ENCODE results near the gene POP4. TPM values are rescaled to one million over a fixed set of nuclear protein-coding genes. Genes with fewer than 3 reads are reported as not detected.

The POP4 gene
- total and polyA plus RNA-seq, 2 of the 8 experiments (the other 6 are each of a cell fraction or from before 2014, with no cell fraction given), result 29.1 to 41.5 TPM

GRCh38 chr19:29581398-29581797, 24.7 kb upstream of the POP4 start:
- FAIRE-seq (no peak), DNase-seq (ENCODE audit: low read depth in 1 of 2, low spot score in 2 of 2) (no peak)
- Histone ChIP-seq H3K14ac (ENCODE audit: insufficient read length) (no peak overlapping the region), H3K4me3 (ENCODE audit: extremely low read depth in 1 of 4, insufficient read depth in 2 of 4, low read depth in 3 of 4, low read length in 4 of 4) (no peak overlapping the region), H2BK120ac (replicated peaks; ENCODE audit: low read depth, low read length) (no peak overlapping the region), H2BK12ac (ENCODE audit: low read depth, low read length) (no peak overlapping the region), H3K23me2 (ENCODE audit: low read depth, low read length) (no peaks in the 10 kb centered on the region), H4K20me1 (replicated peaks in 1 of 2; ENCODE audit: control insufficient read depth in 1 of 2, insufficient read depth in 2 of 2, low read length in 2 of 2) (no peaks in the 10 kb centered on the region), H2AK5ac (ENCODE audit: low read depth, low read length) (no peak overlapping the region), H2BK20ac (ENCODE audit: low read length) (no peak overlapping the region), H2AFZ (ENCODE audit: low read length) (no peak overlapping the region), H3K9me3 (ENCODE audit: insufficient read depth in 2 of 2, low read depth in 1 of 2, low read length in 1 of 2) (no peaks in the 10 kb centered on the region), H3K18ac (ENCODE audit: extremely low read depth, low read length) (no peak overlapping the region), H3K9ac (replicated peaks in 1 of 4; ENCODE audit: extremely low read depth in 1 of 4, low read depth in 3 of 4, low read length in 3 of 4) (no peak overlapping the region), H3K4ac (replicated peaks; ENCODE audit: insufficient read length, low read depth, low read length) (no peak overlapping the region), H3K27ac (ENCODE audit: low read depth, low read length) (no peak overlapping the region), H4K5ac (ENCODE audit: insufficient read length, low read depth, low read length) (no peak overlapping the region), H3K36me3 (ENCODE audit: control insufficient read depth in 2 of 4, insufficient read depth in 4 of 4, low read length in 3 of 4) (no peaks in the 10 kb centered on the region), H4K91ac (replicated peaks; ENCODE audit: insufficient read length, low read length) (no peak overlapping the region), H3K79me1 (ENCODE audit: low read depth, low read length) (no peaks in the 10 kb centered on the region), H3K4me2 (ENCODE audit: insufficient read depth in 1 of 2, low read depth in 2 of 2, low read length in 2 of 2) (no peak overlapping the region), H4K8ac (ENCODE audit: extremely low read depth, insufficient read depth, low read length) (no peak overlapping the region), H3K79me2 (ENCODE audit: control insufficient read depth in 1 of 2, insufficient read depth in 2 of 2, low read length in 2 of 2) (no peaks in the 10 kb centered on the region), H2BK5ac (ENCODE audit: low read depth, low read length) (no peak overlapping the region), H2BK15ac (ENCODE audit: low read length) (no peak overlapping the region), H3K23ac (ENCODE audit: insufficient read length) (no peak overlapping the region), H3K56ac (replicated peaks; ENCODE audit: insufficient read length, low read depth, low read length) (no peak overlapping the region), H3K27me3 (replicated peaks in 1 of 4; ENCODE audit: control insufficient read depth in 3 of 4, extremely low read depth in 1 of 4, insufficient read depth in 3 of 4, low read length in 3 of 4) (peaks cover 0 to 3% (median 1%) of the 10 kb centered on the region in 4 experiments; a peak in 3 of 7 replicates), H3K4me1 (replicated peaks in 1 of 4; ENCODE audit: control insufficient read depth in 3 of 4, insufficient read depth in 4 of 4, low read length in 3 of 4) (peaks cover 0 to 3% (median 0%) of the 10 kb centered on the region in 4 experiments; a peak in 1 of 7 replicates)
- POLR2A ChIA-PET (ENCODE audit: partially characterized antibody), result no interaction called here
- WGBS, 2 experiments (ENCODE audit: extremely low coverage in 1 of 2, insufficient coverage in 1 of 2, insufficient read length in 1 of 2, insufficient replicate concordance in 2 of 2, low coverage in 1 of 2, low lambda C conversion rate in 2 of 2, missing lambda C conversion rate in 1 of 2), result 89% methylated on average over 1 of the region's 1 CpG; no CpG with 5 or more reads in 1 of the 2 experiments
- CTCF ChIA-PET (ENCODE audit: partially characterized antibody), result no interaction called here
- TF ChIP-seq SRF (IDR thresholded peaks at IDR 0.05; ENCODE audit: low read depth, low read length), result no peak
- no peak for TF ChIP-seq KDM1A (IDR thresholded peaks at IDR 0.05; ENCODE audit: borderline replicate concordance, low read length)
- TF ChIP-seq NRF1 (IDR thresholded peaks at IDR 0.05; ENCODE audit: low read depth, low read length), result no peak
- TF ChIP-seq EP300 (IDR thresholded peaks at IDR 0.05; ENCODE audit: borderline replicate concordance in 1 of 2, low read depth in 2 of 2, low read length in 2 of 2), result no peak
- no peak for TF ChIP-seq RBBP5 (IDR thresholded peaks at IDR 0.05; ENCODE audit: borderline replicate concordance, low read depth, low read length)
- TF ChIP-seq CBX5 (IDR thresholded peaks at IDR 0.05; ENCODE audit: low read depth, low read length), result no peak
- TF ChIP-seq ATF2 (IDR thresholded peaks at IDR 0.05; ENCODE audit: low read length), result no peak
- TF ChIP-seq TBP (IDR thresholded peaks at IDR 0.05; ENCODE audit: low read depth, low read length), result no peak
- TF ChIP-seq NANOG (IDR thresholded peaks at IDR 0.05; ENCODE audit: insufficient read depth, low read depth, low read length, poor library complexity, severe bottlenecking), result no peak
- no peak for TF ChIP-seq E2F6 (IDR thresholded peaks at IDR 0.05)
- no peak for TF ChIP-seq MAX (IDR thresholded peaks at IDR 0.05)
- no peak for TF ChIP-seq CREB1 (IDR thresholded peaks at IDR 0.05)
